SK-N-SH (cell line): ENCODE data around the gene MAMDC4. TPM values are rescaled to one million over a fixed set of nuclear protein-coding genes. Genes with fewer than 3 reads are reported as not detected.

Source experiments
- CTCF ChIA-PET: fragments of 300-600, 350-600 bp; formaldehyde crosslinking; extraction: SDS; loops from one replicate; lab custom pipeline; 2021; lab: Yijun Ruan, JAX
- POLR2A ChIA-PET: fragments of 350-600 bp; sonication (Branson Sonifier 250); formaldehyde crosslinking; extraction: SDS; loops from one replicate; lab custom pipeline; 2020; ENCODE audit warnings: antibody characterized with exemption, inconsistent platforms; lab: Yijun Ruan, JAX
- DNase-seq: peaks from one replicate; pipeline ENCODE4 v3.0.0; 2012
- H2AFZ ChIP-seq: fragments of 200-600 bp; sonication (generic); 2 replicates; pipeline ENCODE4 v1.8.1; 2016; ENCODE audit warnings: antibody characterized with exemption, mild to moderate bottlenecking, low read depth
- H3F3A ChIP-seq: fragments of 200-600 bp; sonication (generic); replicated peaks from 2 replicates; pipeline ENCODE3; 2016; ENCODE audit warnings: antibody characterized with exemption, mild to moderate bottlenecking; ENCODE audit not compliant: insufficient read depth
- H3K27ac ChIP-seq, 2 experiments: fragments of 200-500 bp in 1 of 2; fragments of 200-600 bp in 1 of 2; sonication (Bioruptor generic) in 1 of 2; sonication (generic), shearing (Covaris generic) in 1 of 2; 2 replicates each; pipeline versions ENCODE4 v1.5.1 to v1.6.1; 2014 to 2016; ENCODE audit warnings: low read depth in 2 of 2, inconsistent platforms in 1 of 2, low read length in 1 of 2, mild to moderate bottlenecking in 1 of 2, mixed read lengths in 1 of 2
- H3K27me3 ChIP-seq: fragments of 200-600 bp; sonication (generic), shearing (Covaris generic); 2 replicates; pipeline ENCODE4 v1.6.1; 2016; ENCODE audit warnings: mixed run types; ENCODE audit not compliant: insufficient read depth
- H3K36me3 ChIP-seq, 2 experiments: fragments of 200-500 bp in 1 of 2; fragments of 200-600 bp in 1 of 2; sonication (Bioruptor generic) in 1 of 2; sonication (generic) in 1 of 2; replicated peaks in 1 of 2; 2 replicates each; pipeline versions ENCODE3 to v1.5.1; 2014 to 2016; ENCODE audit warnings: low read length in 1 of 2, mild to moderate bottlenecking in 1 of 2; ENCODE audit not compliant: insufficient read depth in 2 of 2, control insufficient read depth in 1 of 2
- H3K4me1 ChIP-seq, 2 experiments: fragments of 200-500 bp in 1 of 2; fragments of 200-600 bp in 1 of 2; sonication (Bioruptor generic) in 1 of 2; sonication (generic), shearing (Covaris generic) in 1 of 2; 2 replicates each; pipeline versions ENCODE4 v1.5.1 to v1.6.1; 2014 to 2016; ENCODE audit warnings: low read depth in 1 of 2, low read length in 1 of 2, mixed run types in 1 of 2; ENCODE audit not compliant: insufficient read depth in 2 of 2, control insufficient read depth in 1 of 2
- H3K4me2 ChIP-seq: fragments of 200-600 bp; sonication (generic), shearing (Covaris generic); 2 replicates; pipeline ENCODE4 v1.6.1; 2017; ENCODE audit warnings: mixed run types
- H3K4me3 ChIP-seq, 2 experiments: fragments of 200-500 bp in 1 of 2; fragments of 200-600 bp in 1 of 2; sonication (Bioruptor generic) in 1 of 2; sonication (generic), shearing (Covaris generic) in 1 of 2; 2 replicates each; pipeline versions ENCODE4 v1.5.1 to v1.8.1; 2014 to 2016; ENCODE audit warnings: low read depth in 2 of 2, inconsistent platforms in 1 of 2, low read length in 1 of 2, mild to moderate bottlenecking in 1 of 2, mixed read lengths in 1 of 2, moderate library complexity in 1 of 2
- H3K79me2 ChIP-seq: fragments of 200-600 bp; sonication (generic); 2 replicates; pipeline ENCODE4 v1.8.1; 2017; ENCODE audit warnings: mild to moderate bottlenecking; ENCODE audit not compliant: insufficient read depth
- H3K9ac ChIP-seq: fragments of 200-600 bp; sonication (generic); 2 replicates; pipeline ENCODE4 v1.6.1; 2017; ENCODE audit warnings: mixed run types
- H3K9me2 ChIP-seq: fragments of 200-600 bp; sonication (generic); 2 replicates; pipeline ENCODE4 v1.6.1; 2017; ENCODE audit warnings: mixed run types
- H3K9me3 ChIP-seq: fragments of 200-600 bp; sonication (generic); 2 replicates; pipeline ENCODE4 v1.6.1; 2017; ENCODE audit warnings: mixed run types, mild to moderate bottlenecking, moderate library complexity
- H4K20me1 ChIP-seq: fragments of 200-600 bp; sonication (generic); 2 replicates; pipeline ENCODE4 v1.6.1; 2017; ENCODE audit warnings: mild to moderate bottlenecking, mixed run types; ENCODE audit not compliant: insufficient read depth
- CHD2 ChIP-seq: fragments of 150-350 bp; IDR thresholded peaks from 2 replicates; pipeline ENCODE4 v1.6.1; 2018; ENCODE audit warnings: low read length; ENCODE audit not compliant: partially characterized antibody
- CTCF ChIP-seq: fragments of 200-600 bp; sonication (generic); IDR thresholded peaks from 2 replicates; pipeline ENCODE4 v1.6.1; 2017; ENCODE audit warnings: antibody characterized with exemption, mild to moderate bottlenecking, moderate library complexity
- FOXM1 ChIP-seq: IDR thresholded peaks from 2 replicates; pipeline ENCODE4 v1.4.0; 2012; ENCODE audit warnings: low read depth, mild to moderate bottlenecking
- GABPA ChIP-seq: IDR thresholded peaks from 2 replicates; pipeline ENCODE4 v1.4.0; 2012; ENCODE audit warnings: low read depth, mild to moderate bottlenecking
- GATA2 ChIP-seq: sonication (generic); formaldehyde crosslinking; IDR thresholded peaks from 2 replicates; pipeline ENCODE4 v1.5.0; 2020; ENCODE audit warnings: mild to moderate bottlenecking, missing genetic modification reagents
- MEF2A ChIP-seq: IDR thresholded peaks from 2 replicates; pipeline ENCODE4 v1.4.0; 2012; ENCODE audit warnings: low read depth, borderline replicate concordance
- NRF1 ChIP-seq: IDR thresholded peaks from 2 replicates; pipeline ENCODE4 v1.6.1; 2012; ENCODE audit warnings: low read depth, mild to moderate bottlenecking, low read length
- ZBTB33 ChIP-seq: IDR thresholded peaks from 2 replicates; pipeline ENCODE4 v1.4.0; 2012; ENCODE audit warnings: low read depth, borderline replicate concordance
- WGBS: methylation state at CpG from one replicate; pipeline ENCODE4 v1.1.6; 2017; ENCODE audit warnings: low lambda C conversion rate; 5-methylcytosine and 5-hydroxymethylcytosine counted together
- polyA plus RNA-seq, 3 experiments: library from polyadenylated mRNA; depleted of rRNA; stranded (reverse); fragments of >200 nt; gene quantifications; 2 replicates each; pipeline ENCODE4 v1.2.3, GENCODE V29; 2012

Gene MAMDC4
- polyA plus RNA-seq, 1 of the 3 experiments (the other 2 are of a cell fraction) = 4.2 TPM

GRCh38 chr9:136856541-136857141, 4.5 kb downstream of the MAMDC4 start:
- no peak overlapping the region for H3K4me2 ChIP-seq
- H3K36me3 ChIP-seq = peaks cover 0 to 12% of the 10 kb centered on the region in 2 experiments
- no peaks in the 10 kb centered on the region for H3K79me2 ChIP-seq
- TF ChIP-seq CTCF (0 out of 2 replicates have a peak, but pooled peaks have one; percentile 13), FOXM1 (no peak)
- H3K9me2 ChIP-seq = no peaks in the 10 kb centered on the region
- no peaks in the 10 kb centered on the region for H3K27me3 ChIP-seq
- POLR2A ChIA-PET = no interaction called here
- no peak overlapping the region for H3K9ac ChIP-seq
- no peaks in the 10 kb centered on the region for H3F3A ChIP-seq
- CTCF ChIA-PET = interaction anchor here (1.4 kb wide), 1 partner anchor 14 kb away, joined by 4 read pairs; the partner anchor contains the start of gene AJM1
- 84% methylated on average over 5 of the region's 14 CpGs for WGBS
- no peak overlapping the region for H3K4me3 ChIP-seq
- no peaks in the 10 kb centered on the region for H4K20me1 ChIP-seq
- H3K9me3 ChIP-seq = no peaks in the 10 kb centered on the region
- DNase-seq = no peak
- no peak overlapping the region; a peak in 1 of 4 replicates for H3K27ac ChIP-seq
- H2AFZ ChIP-seq = no peak overlapping the region
- peaks cover 0 to 13% of the 10 kb centered on the region in 2 experiments; a peak in 3 of 4 replicates for H3K4me1 ChIP-seq

GRCh38 chr9:136857166-136857565, 5.0 kb downstream of the MAMDC4 start:
- POLR2A ChIA-PET = no interaction called here
- no peak overlapping the region for H3K4me2 ChIP-seq
- TF ChIP-seq NRF1 = no peak
- WGBS = 94% methylated on average over 7 of the region's 19 CpGs
- DNase-seq = no peak
- H3K4me1 ChIP-seq = peaks cover 0 to 13% of the 10 kb centered on the region in 2 experiments; a peak in 3 of 4 replicates
- H3K9ac ChIP-seq = no peak overlapping the region
- no peaks in the 10 kb centered on the region for H4K20me1 ChIP-seq
- peaks cover 0 to 17% of the 10 kb centered on the region in 2 experiments for H3K36me3 ChIP-seq
- H3F3A ChIP-seq = no peaks in the 10 kb centered on the region
- no peak overlapping the region for H3K4me3 ChIP-seq
- H3K27ac ChIP-seq = no peak overlapping the region; a peak in 1 of 4 replicates
- CTCF ChIA-PET = no interaction called here
- no peak overlapping the region for H2AFZ ChIP-seq
- H3K79me2 ChIP-seq = no peaks in the 10 kb centered on the region
- no peaks in the 10 kb centered on the region for H3K9me3 ChIP-seq
- H3K9me2 ChIP-seq = no peaks in the 10 kb centered on the region
- no peaks in the 10 kb centered on the region for H3K27me3 ChIP-seq

- no peak overlapping the region for H3K9ac ChIP-seq
- H3K4me3 ChIP-seq = no peak overlapping the region
- H3K9me3 ChIP-seq = no peaks in the 10 kb centered on the region
- H3K4me1 ChIP-seq = peaks cover 0 to 13% of the 10 kb centered on the region in 2 experiments; a peak in 3 of 4 replicates
- H3K9me2 ChIP-seq = no peaks in the 10 kb centered on the region
- no peak for DNase-seq
- no peaks in the 10 kb centered on the region for H3K79me2 ChIP-seq
- TF ChIP-seq ZBTB33 (no peak), GABPA (no peak), GATA2 (CRISPR knock-in tag) (no peak), NRF1 (no peak), MEF2A (no peak), CHD2 (no peak), CTCF (no peak)
- no peak overlapping the region for H2AFZ ChIP-seq
- H3K4me2 ChIP-seq = no peak overlapping the region
- no peaks in the 10 kb centered on the region for H4K20me1 ChIP-seq
- POLR2A ChIA-PET = no interaction called here
- H3K27me3 ChIP-seq = no peaks in the 10 kb centered on the region
- H3F3A ChIP-seq = no peaks in the 10 kb centered on the region
- H3K27ac ChIP-seq = no peak overlapping the region; a peak in 1 of 4 replicates
- peaks cover 3 to 24% of the 10 kb centered on the region in 2 experiments for H3K36me3 ChIP-seq
- CTCF ChIA-PET = interaction anchor here (1.1 kb wide), 1 partner anchor 13 kb away, joined by 7 read pairs; no protein-coding TSS in a partner anchor
- WGBS = 100% methylated on average over 3 of the region's 29 CpGs
These were observed 5.7 kb downstream of the MAMDC4 start for GRCh38 chr9:136857581-136858412.
